ENCODE data around the gene SYT15B.
"Not testable (repeated sequence)": the region's sequence is repeated elsewhere in the genome, so short reads cannot be mapped to it uniquely, and the experiment has no call there.

The SYT15B gene

DNA sequence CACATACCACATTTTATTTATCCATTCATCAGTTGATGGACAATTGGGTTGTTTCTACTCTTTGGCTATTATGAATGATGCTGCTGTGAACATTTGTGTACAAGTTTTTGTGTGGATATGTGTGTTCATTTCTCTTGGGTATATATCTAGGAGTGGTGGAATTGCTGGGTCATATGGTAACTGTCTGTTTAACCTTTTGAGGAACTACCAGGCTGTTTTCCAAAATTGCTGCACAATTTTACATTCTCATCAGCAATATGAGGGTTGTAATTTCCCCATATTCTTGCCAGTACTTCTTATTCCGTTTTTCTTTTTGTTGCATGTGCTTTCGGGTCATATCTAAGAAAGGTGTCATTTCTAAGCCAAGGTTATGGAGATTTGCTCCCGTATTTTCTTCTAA lies 38.3 kb downstream of the SYT15B start:
- DNase-seq = not testable (repeated sequence)

DNA sequence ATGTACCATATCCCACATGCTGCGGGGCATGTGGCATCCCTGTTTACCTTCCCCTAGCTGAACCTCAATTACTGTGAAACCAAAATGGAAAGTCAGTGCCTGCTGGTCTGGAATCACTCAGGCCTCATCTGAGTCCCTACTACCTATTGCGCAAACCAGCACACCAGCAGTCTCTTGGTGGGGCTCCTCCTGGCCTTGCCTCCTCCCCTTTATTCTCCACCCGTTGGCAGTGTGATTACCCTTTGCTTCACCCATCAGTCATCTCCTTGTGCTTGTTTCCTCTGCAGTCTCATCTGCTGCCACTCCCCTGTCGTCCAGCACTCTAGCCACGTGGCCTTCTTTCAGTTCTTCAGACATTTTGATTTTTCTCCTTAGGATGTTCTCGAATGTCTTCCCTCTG lies 39.3 kb downstream of the SYT15B start:
- DNase-seq = not testable (repeated sequence)

DNA sequence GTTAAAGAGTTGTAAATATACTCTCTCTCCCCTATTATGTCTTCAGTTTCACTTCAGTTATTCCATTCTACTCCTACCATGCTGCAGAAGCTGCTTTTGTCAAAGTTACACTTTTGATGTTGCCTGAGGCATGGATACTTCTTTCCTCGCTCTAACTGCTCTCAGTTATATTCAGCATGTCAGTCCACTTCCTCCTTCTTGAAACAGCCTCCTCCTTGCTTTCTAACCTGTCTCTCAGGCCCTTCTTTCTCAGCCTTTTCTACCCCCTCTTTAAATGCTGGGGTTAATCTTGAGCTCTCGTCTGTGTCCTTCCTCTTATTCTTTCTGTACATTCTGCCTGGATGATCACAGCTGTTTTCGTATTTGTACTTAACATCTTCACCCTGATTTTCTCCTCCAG lies 40.0 kb downstream of the SYT15B start:
- not testable (repeated sequence) for DNase-seq

DNA sequence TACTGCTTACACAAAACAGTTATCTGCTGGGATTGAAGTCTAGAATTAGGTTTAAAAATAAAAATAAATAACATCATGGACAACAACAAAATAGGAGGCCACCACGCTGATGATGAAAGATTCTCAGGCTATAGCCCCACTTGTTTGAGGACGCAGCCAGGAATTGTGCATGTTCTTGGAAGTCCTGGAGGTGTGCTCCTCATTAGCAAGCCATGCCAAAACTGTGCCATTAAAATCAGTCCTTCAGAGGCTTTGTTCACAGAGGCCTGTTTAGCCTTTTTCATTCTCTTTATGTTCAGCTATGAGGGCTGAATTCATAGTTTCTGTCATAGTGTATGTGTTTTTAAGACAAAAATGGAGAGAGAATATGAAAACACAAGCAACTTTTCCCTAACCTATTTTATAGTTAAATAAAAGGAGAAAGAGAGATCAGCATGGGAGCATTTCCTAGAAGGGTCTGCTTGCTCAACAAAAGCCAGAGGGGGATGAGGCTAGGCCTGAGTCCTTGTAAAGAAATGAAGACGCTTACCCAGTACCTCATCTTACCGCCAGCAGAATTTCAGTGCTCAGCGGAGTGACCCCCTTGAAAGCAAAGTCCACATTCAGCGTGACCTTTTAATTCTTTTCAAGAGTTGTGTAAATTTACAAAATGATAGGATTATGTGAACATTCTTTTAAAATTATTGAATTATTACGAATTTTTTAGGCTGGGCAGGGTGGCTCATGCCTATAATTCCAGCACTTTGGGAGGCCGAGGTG lies 46.2 kb downstream of the SYT15B start:
- DNase-seq = not testable (repeated sequence)
